ENCODE results near the gene ITGB3. TPM values are rescaled to one million over a fixed set of nuclear protein-coding genes. Genes with fewer than 3 reads are reported as not detected.

Gene ITGB3
- total and polyA plus RNA-seq, 9 of the 15 experiments (the other 6 are each of a cell fraction or from before 2014, with no cell fraction given) = 0.08 to 2.6 (median 0.62) TPM; not detected in 1

GRCh38 chr17:47210779-47211178, 42.8 kb upstream of the ITGB3 start:
- POLR2A ChIA-PET = interaction anchor here (0.5 to 3.2 kb wide), 8 partner anchors 9 to 621 kb away, joined by 3 to 26 read pairs (median 4); partner anchors contain the start of genes LRRC46 and MRPL10
- Histone ChIP-seq H3K4me2 (ENCODE audit: insufficient read depth, low read length) (peak overlapping the region; percentile 98), H3K9me3 (replicated peaks; ENCODE audit: control insufficient read depth, insufficient read depth, low read depth, low read length) (no peaks in the 10 kb centered on the region), H3K36me3 (ENCODE audit: control insufficient read depth, insufficient read depth, low read length) (peaks cover 26% of the 10 kb centered on the region), H3K9me1 (ENCODE audit: control insufficient read depth, insufficient read depth, low read length) (no peaks in the 10 kb centered on the region), H3K27me3 (ENCODE audit: control insufficient read depth in 2 of 2, insufficient read depth in 2 of 2, low read length in 2 of 2) (no peaks in the 10 kb centered on the region), H3K79me2 (ENCODE audit: control insufficient read depth, insufficient read depth, low read length) (peaks cover 56% of the 10 kb centered on the region), H3K9ac (ENCODE audit: insufficient read depth in 1 of 2, low read depth in 2 of 2, low read length in 2 of 2) (peak overlapping the region; percentile 85 to 92; a peak in 3 of 4 replicates), H3K4me3 (peak overlapping the region; percentile 51), H3K27ac (ENCODE audit: extremely low read depth, low read depth, low read length) (peak overlapping the region; percentile 89; the same call in 2 of the 3 replicates), H4K20me1 (replicated peaks; ENCODE audit: control insufficient read depth, insufficient read depth, low read length) (no peaks in the 10 kb centered on the region), H3K4me1 (replicated peaks in 1 of 2; ENCODE audit: control insufficient read depth in 2 of 2, insufficient read depth in 2 of 2, low read length in 2 of 2) (peaks cover 20 to 38% of the 10 kb centered on the region in 2 experiments; a peak in 4 of 5 replicates), H2AFZ (ENCODE audit: low read depth, low read length) (0 out of 2 replicates have a peak overlapping the region, but pooled peaks have one; percentile 91)
- BruUV-seq (replicated peaks) = no TSS peak
- in situ Hi-C loops (cut with MboI) = no loop called here
- 0 out of 4 replicates have a peak, but pooled peaks of 1 of the 2 experiments have one; percentile 28 for TF ChIP-seq MAZ (CRISPR knock-in tag; conservative IDR thresholded peaks at IDR 0.05 in 1 of 2, IDR thresholded peaks at IDR 0.05 in 1 of 2)
- TF ChIP-seq STAG1 (CRISPR knock-in tag; IDR thresholded peaks at IDR 0.05; ENCODE audit: borderline replicate concordance) = no peak
- CTCF ChIA-PET (ENCODE audit: low intra/inter-chr PET ratio) = no interaction called here
- intact Hi-C loops (cut with micrococcal nuclease) = loop anchor here (5.0 kb wide), 1 partner anchor 33 kb away; no protein-coding TSS in a partner anchor
- WGBS (ENCODE audit: insufficient coverage, low coverage, missing lambda C conversion rate) = 23% methylated on average over 2 of the region's 2 CpGs
- FAIRE-seq = no peak
- no peak for DNase-seq (ENCODE audit: extremely low read depth in 1 of 4, low spot score in 3 of 4)
- no peak for ATAC-seq

- WGBS (ENCODE audit: insufficient coverage, low coverage, missing lambda C conversion rate) = 70% methylated on average over 2 of the region's 2 CpGs
- TF ChIP-seq HNRNPUL1 (IDR thresholded peaks at IDR 0.05; ENCODE audit: low read length) (no peak), HIVEP1 (CRISPR knock-in tag; IDR thresholded peaks at IDR 0.05) (no peak), GMEB1 (CRISPR knock-in tag; IDR thresholded peaks at IDR 0.05) (no peak), E2F5 (CRISPR knock-in tag; IDR thresholded peaks at IDR 0.05) (no peak), SLC30A9 (CRISPR knock-in tag; IDR thresholded peaks at IDR 0.05) (no peak), LCOR (CRISPR knock-in tag; IDR thresholded peaks at IDR 0.05) (no peak), MAFK (IDR thresholded peaks at IDR 0.05; ENCODE audit: low read length) (peak; percentile 76), POLR2AphosphoS5 (IDR thresholded peaks at IDR 0.05; ENCODE audit: control insufficient read depth, insufficient read depth, low read depth, low read length) (no peak)
These were observed 41.2 kb upstream of the ITGB3 start for GRCh38 chr17:47212458-47212857.

More at GRCh38 chr17:47212458-47212857, 41.2 kb upstream of the ITGB3 start:
- no peaks in the 10 kb centered on the region for H3K27me3 ChIP-seq (ENCODE audit: control insufficient read depth in 2 of 2, insufficient read depth in 2 of 2, low read length in 2 of 2)
- POLR2A ChIA-PET = interaction anchor here (1.0 kb wide), 1 partner anchor 12 kb away, joined by 5 read pairs; no protein-coding TSS in a partner anchor
- H3K79me2 ChIP-seq (ENCODE audit: control insufficient read depth, insufficient read depth, low read length) = peaks cover 56% of the 10 kb centered on the region
- peak overlapping the region; percentile 52 for H3K4me2 ChIP-seq (ENCODE audit: insufficient read depth, low read length)
- H2AFZ ChIP-seq (ENCODE audit: low read depth, low read length) = no peak overlapping the region
- no peak for FAIRE-seq
- no peaks in the 10 kb centered on the region for H3K9me1 ChIP-seq (ENCODE audit: control insufficient read depth, insufficient read depth, low read length)
- no peaks in the 10 kb centered on the region for H3K9me3 ChIP-seq (replicated peaks; ENCODE audit: control insufficient read depth, insufficient read depth, low read depth, low read length)
- no peak overlapping the region; a peak in 1 of 4 replicates for H3K9ac ChIP-seq (ENCODE audit: insufficient read depth in 1 of 2, low read depth in 2 of 2, low read length in 2 of 2)
- CTCF ChIA-PET (ENCODE audit: low intra/inter-chr PET ratio) = no interaction called here
- in situ Hi-C loops (cut with MboI) = no loop called here
- no peaks in the 10 kb centered on the region for H4K20me1 ChIP-seq (replicated peaks; ENCODE audit: control insufficient read depth, insufficient read depth, low read length)
- DNase-seq (ENCODE audit: extremely low read depth in 1 of 4, low spot score in 3 of 4) = no peak
- H3K36me3 ChIP-seq (ENCODE audit: control insufficient read depth, insufficient read depth, low read length) = peaks cover 31% of the 10 kb centered on the region
- intact Hi-C loops (cut with micrococcal nuclease) = loop anchor here (5.0 kb wide), 1 partner anchor 35 kb away; no protein-coding TSS in a partner anchor
- no peak overlapping the region for H3K4me3 ChIP-seq
- BruUV-seq (replicated peaks) = no TSS peak
- H3K27ac ChIP-seq (ENCODE audit: extremely low read depth, low read depth, low read length) = 0 out of 3 replicates have a peak overlapping the region, but pooled peaks have one; percentile 20
- no peak for ATAC-seq
- H3K4me1 ChIP-seq (replicated peaks in 1 of 2; ENCODE audit: control insufficient read depth in 2 of 2, insufficient read depth in 2 of 2, low read length in 2 of 2) = peaks cover 20 to 38% of the 10 kb centered on the region in 2 experiments; a peak in 4 of 5 replicates
